Transverse colon (tissue), 4 donors: ENCODE results near the gene CLN5. TPM values are rescaled to one million over a fixed set of nuclear protein-coding genes. Genes with fewer than 3 reads are reported as not detected.
A peak's percentile ranks its signal among the peaks of the same experiment; 100 is the strongest.
"Not testable (repeated sequence)": the region's sequence is repeated elsewhere in the genome, so short reads cannot be mapped to it uniquely, and the experiment has no call there.

Experiments used
- DNase-seq: peaks from one replicate; pipeline ENCODE4 v3.0.0-alpha.2; 2019
- H3K27ac ChIP-seq, 4 donors: fragments of 200-600 bp; sonication (generic); 2 replicates each; pipeline ENCODE4 v1.5.1; 2016 to 2018; ENCODE audit warnings: inconsistent platforms in 4 of 4
- H3K27me3 ChIP-seq: fragments of 200-600 bp; sonication (generic); 2 replicates; pipeline ENCODE4 v1.5.1; 2017; ENCODE audit warnings: inconsistent platforms
- H3K36me3 ChIP-seq, 4 donors: fragments of 200-600 bp; sonication (generic); 2 replicates each; pipeline ENCODE4 v1.5.1; 2017 to 2019; ENCODE audit warnings: inconsistent platforms in 4 of 4
- H3K4me1 ChIP-seq, 4 donors: fragments of 200-600 bp; sonication (generic); 2 replicates each; pipeline ENCODE4 v1.5.1; 2017 to 2020; ENCODE audit warnings: inconsistent platforms in 4 of 4
- H3K4me3 ChIP-seq, 4 donors: fragments of 200-600 bp; sonication (generic); 1 replicate in 1 of 4; 2 replicates in 3 of 4; pipeline versions ENCODE4 v1.5.1 to v1.6.1; 2017 to 2019; ENCODE audit warnings: inconsistent platforms in 4 of 4
- H3K9me3 ChIP-seq, 2 donors: fragments of 200-600 bp; sonication (generic); 2 replicates each; pipeline ENCODE4 v1.5.1; 2017 to 2019; ENCODE audit warnings: inconsistent platforms in 2 of 2
- EP300 ChIP-seq: sonication (generic); formaldehyde crosslinking; IDR thresholded peaks from one replicate; pipeline ENCODE4 v1.6.1; 2017; ENCODE audit warnings: antibody characterized with exemption, low read depth
- POLR2A ChIP-seq: fragments of 450-650 bp; IDR thresholded peaks from one replicate; pipeline ENCODE4 v1.6.1; 2016; ENCODE audit warnings: antibody characterized with exemption, mild to moderate bottlenecking, moderate library complexity
- POLR2AphosphoS5 ChIP-seq, 3 donors: sonication (generic); formaldehyde crosslinking; IDR thresholded peaks; one replicate each; pipeline ENCODE4 v1.6.1; 2016; ENCODE audit warnings: antibody characterized with exemption in 3 of 3
- WGBS, 2 donors: methylation state at CpG; one replicate each; pipeline ENCODE4 v1.1.5; 2018; ENCODE audit warnings: low coverage in 1 of 2; 5-methylcytosine and 5-hydroxymethylcytosine counted together
- in situ Hi-C, 4 donors: fragments of 200-750 bp; cut with MboI; loops; one replicate each; pipeline versions ENCODE4 v1.15.0 to v1.15.1; 2017; ENCODE audit warnings: low sequenced_read_pairs in 3 of 4, low pct_ligation_motif_present in 1 of 4, low pct_unique_long_range_greater_than_20kb in 1 of 4
- intact Hi-C: fragments of 100-400 bp; cut with DNase I; formaldehyde crosslinking; loops from one replicate; pipeline ENCODE4 v1.15.1; 2023; ENCODE audit warnings: low total_unique reads
- total RNA-seq, 4 donors: library from RNA; depleted of rRNA; stranded (reverse); fragments of >200 nt; gene quantifications; one replicate each; pipeline ENCODE4 v1.1.0, GENCODE V29; 2016
- TF ChIP-seq, protein P1 (sequence below), 5 experiments: fragments of 200-600 bp in 3 of 5; fragments of 450-650 bp in 2 of 5; sonication (generic) in 3 of 5; IDR thresholded peaks; 1 replicate in 2 of 5; 2 replicates in 3 of 5; pipeline ENCODE4 v1.5.1; 2016 to 2017; ENCODE audit warnings: antibody characterized with exemption in 5 of 5, inconsistent platforms in 3 of 5, mild to moderate bottlenecking in 2 of 5, moderate library complexity in 1 of 5

CLN5 gene
- total RNA-seq, 4 donors from 2014 or later = 1.6 to 28.7 (median 21.8) TPM

DNA sequence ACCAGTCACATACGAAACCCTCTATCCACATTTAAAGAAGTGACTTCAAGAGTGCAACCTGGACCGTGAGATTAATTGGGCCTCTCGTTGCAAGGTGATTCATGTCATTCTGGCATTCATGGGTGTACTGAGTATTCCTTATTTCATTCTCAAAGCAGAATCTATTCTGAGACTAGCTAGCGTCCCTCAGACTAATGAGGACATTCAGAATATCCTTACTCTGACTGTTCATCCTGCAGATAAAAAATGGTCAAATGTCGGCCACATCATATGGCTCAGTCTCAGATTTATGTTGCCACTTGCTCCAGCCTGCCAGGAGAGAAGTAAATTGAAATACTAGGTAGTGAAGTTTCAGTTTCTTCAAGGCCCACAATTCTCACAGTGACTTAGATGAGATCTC is 36.2 kb upstream of the CLN5 start:
- in situ Hi-C loops (no loop called here), intact Hi-C loops (no loop called here)
- Histone ChIP-seq H3K4me1 (no peaks in the 10 kb centered on the region), H3K4me3 (no peak overlapping the region), H3K36me3 (no peaks in the 10 kb centered on the region), H3K27ac (no peak overlapping the region), H3K9me3 (peaks cover 8 to 11% of the 10 kb centered on the region in 2 donors), H3K27me3 (no peaks in the 10 kb centered on the region)
- 79 to 90% methylated on average over 4 to 5 of the region's 5 CpGs for WGBS, 2 donors
- TF ChIP-seq POLR2AphosphoS5 (IDR thresholded peaks at IDR 0.05) (no peak), EP300 (no peak), POLR2A (no peak)
- TF ChIP-seq, protein P1, sequence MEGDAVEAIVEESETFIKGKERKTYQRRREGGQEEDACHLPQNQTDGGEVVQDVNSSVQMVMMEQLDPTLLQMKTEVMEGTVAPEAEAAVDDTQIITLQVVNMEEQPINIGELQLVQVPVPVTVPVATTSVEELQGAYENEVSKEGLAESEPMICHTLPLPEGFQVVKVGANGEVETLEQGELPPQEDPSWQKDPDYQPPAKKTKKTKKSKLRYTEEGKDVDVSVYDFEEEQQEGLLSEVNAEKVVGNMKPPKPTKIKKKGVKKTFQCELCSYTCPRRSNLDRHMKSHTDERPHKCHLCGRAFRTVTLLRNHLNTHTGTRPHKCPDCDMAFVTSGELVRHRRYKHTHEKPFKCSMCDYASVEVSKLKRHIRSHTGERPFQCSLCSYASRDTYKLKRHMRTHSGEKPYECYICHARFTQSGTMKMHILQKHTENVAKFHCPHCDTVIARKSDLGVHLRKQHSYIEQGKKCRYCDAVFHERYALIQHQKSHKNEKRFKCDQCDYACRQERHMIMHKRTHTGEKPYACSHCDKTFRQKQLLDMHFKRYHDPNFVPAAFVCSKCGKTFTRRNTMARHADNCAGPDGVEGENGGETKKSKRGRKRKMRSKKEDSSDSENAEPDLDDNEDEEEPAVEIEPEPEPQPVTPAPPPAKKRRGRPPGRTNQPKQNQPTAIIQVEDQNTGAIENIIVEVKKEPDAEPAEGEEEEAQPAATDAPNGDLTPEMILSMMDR (IDR thresholded peaks at IDR 0.05) = no peak
- DNase-seq = no peak

DNA sequence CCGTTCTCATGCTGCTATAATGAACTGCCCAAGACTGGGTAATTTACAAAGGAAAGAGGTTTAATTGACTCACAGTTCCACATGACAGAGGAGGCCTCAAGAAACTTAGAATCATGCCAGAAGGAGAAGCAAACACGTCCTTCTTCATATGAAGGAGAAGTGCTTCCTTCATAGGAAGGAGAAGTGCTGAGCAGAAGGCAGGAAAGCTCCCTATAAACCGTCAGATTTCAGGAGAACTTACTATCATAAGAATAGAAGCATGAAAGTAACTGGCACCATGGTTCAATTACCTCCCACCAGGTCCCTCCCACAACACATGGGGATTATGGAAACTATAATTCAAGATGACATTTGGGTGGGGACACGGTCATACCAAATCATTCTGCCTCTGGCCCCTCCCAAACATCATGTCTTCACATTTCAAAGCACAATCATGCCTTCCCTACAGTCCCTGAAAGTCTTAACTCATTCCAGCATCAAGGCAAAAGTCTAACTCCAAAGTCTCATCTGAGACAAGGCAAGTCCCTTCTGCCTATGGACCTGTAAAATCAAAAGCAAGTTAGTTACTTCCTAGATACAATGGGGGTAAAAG is 32.9 kb upstream of the CLN5 start:
- Histone ChIP-seq H3K4me1 (no peaks in the 10 kb centered on the region), H3K4me3 (no peak overlapping the region), H3K27me3 (no peaks in the 10 kb centered on the region), H3K27ac (no peak overlapping the region), H3K9me3 (peaks cover 8 to 11% of the 10 kb centered on the region in 2 donors), H3K36me3 (no peaks in the 10 kb centered on the region)
- TF ChIP-seq POLR2AphosphoS5 (IDR thresholded peaks at IDR 0.05) = no peak
- no peak for DNase-seq
- in situ Hi-C loops (no loop called here), intact Hi-C loops (no loop called here)
- WGBS, 2 donors = 66 to 100% methylated on average over 1 to 4 of the region's 4 CpGs

DNA sequence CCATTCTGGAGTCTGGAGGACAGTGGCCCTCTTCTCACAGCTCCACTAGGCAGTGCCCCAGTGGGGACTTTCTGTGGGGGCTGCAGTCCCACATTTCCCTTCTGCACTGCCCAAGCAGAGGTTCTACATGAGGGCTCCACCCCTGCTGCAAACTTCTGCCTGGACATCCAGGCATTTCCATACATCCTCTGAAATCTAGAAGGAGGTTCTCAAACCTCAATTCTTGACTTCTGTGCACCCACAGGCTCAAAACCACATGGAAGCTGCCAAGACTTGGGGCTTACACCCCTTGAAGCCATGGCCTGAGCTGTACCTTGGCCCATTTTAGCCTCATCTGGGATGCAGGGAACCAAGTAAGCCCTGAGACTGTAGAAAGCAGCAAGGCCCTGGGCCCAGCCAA is 32.1 kb upstream of the CLN5 start:
- H3K27ac ChIP-seq, DNase-seq, in situ Hi-C loops, H3K36me3 ChIP-seq, H3K4me3 ChIP-seq, intact Hi-C loops, H3K4me1 ChIP-seq, H3K27me3 ChIP-seq: not testable (repeated sequence)
- H3K9me3 ChIP-seq = peaks cover 8 to 11% of the 10 kb centered on the region in 2 donors

DNA sequence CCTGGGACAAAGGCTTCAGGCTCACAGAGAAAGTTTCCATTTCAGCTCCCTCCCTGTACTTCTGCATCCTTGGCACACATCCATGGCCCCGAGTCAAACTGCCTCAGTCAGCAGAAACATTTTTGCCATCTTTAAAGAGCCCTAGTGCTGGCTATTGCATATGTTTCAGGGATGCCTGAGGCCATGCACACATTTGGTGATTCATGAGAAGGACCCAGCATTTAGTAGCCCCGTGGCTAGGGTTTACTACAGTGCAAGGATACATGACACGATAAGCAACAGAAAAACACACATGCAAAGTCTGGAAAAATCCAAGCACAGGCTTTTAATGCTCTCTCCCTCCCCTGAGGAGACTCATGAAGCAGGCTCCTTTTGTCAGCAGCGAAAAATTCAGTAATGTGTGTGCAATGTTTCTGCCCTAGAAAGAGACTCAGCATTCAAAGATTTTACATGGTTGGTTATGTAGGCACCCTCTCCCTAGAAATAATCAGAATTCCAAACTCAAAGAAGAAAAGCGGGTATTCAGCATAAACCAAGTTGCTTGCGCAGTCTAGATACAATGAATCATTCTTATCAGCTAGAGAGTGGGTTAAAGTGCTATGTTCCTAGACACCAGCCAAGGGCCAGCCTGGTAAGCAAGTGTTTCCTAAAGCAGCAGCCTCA is 26.0 kb upstream of the CLN5 start:
- Histone ChIP-seq H3K4me3 (no peak overlapping the region), H3K27me3 (peaks cover 3% of the 10 kb centered on the region), H3K27ac (no peak overlapping the region), H3K4me1 (peaks cover 0 to 7% (median 0%) of the 10 kb centered on the region in 4 donors), H3K36me3 (no peaks in the 10 kb centered on the region), H3K9me3 (no peaks in the 10 kb centered on the region)
- in situ Hi-C loops (no loop called here), intact Hi-C loops (no loop called here)
- WGBS, 2 donors = 59 to 100% methylated on average over 1 to 6 of the region's 6 CpGs
- DNase-seq = peak; percentile 14
- no peak for TF ChIP-seq EP300
- TF ChIP-seq POLR2AphosphoS5 (IDR thresholded peaks at IDR 0.05) = no peak
- TF ChIP-seq, protein P1 (IDR thresholded peaks at IDR 0.05) = no peak
- no peak for TF ChIP-seq POLR2A

DNA sequence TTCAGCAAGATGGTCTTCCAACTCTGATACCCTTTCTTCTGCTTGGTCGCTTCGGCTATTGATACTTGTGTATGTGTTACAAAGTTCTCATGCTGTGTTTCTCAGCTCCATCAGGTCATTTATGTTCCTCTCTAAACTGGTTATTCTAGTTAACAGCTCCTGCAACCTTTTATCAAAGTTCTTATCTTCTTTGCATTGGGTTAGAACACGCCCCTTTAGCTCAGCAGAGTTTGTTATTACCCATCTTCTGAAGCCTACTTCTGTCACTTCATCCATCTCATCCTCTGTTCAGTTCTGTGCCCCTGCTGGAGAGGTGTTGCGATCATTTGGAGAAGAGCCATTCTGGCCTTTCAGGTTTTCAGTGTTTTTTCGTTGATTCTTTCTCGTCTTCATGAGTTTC is 24.9 kb upstream of the CLN5 start:
- in situ Hi-C loops = no loop called here
- no peak for DNase-seq
- WGBS, 2 donors = 73 to 88% methylated on average over 6 of the region's 6 CpGs
- intact Hi-C loops = no loop called here
- Histone ChIP-seq H3K36me3 (no peaks in the 10 kb centered on the region), H3K4me1 (peaks cover 0 to 7% (median 0%) of the 10 kb centered on the region in 4 donors), H3K27ac (no peak overlapping the region), H3K9me3 (no peaks in the 10 kb centered on the region), H3K4me3 (no peak overlapping the region), H3K27me3 (peaks cover 3% of the 10 kb centered on the region)
- TF ChIP-seq EP300 (no peak), POLR2AphosphoS5 (IDR thresholded peaks at IDR 0.05) (no peak), POLR2A (no peak)
- TF ChIP-seq, protein P1 (IDR thresholded peaks at IDR 0.05) = no peak
